GDM1 (cell line): ENCODE data around the gene LAD1.

Experiments
- DNase-seq: peaks from one replicate; lab custom pipeline; 2025; lab: John Stamatoyannopoulos, UW

LAD1 gene

GRCh38 chr1:201399018-201399351, at the start of gene LAD1:
Gene LAD1, minus strand, starts transcription at chr1:201399324. Its CDS starts 18 bp downstream, at chr1:201399306.
- DNase-seq: no peak

- DNase-seq: peak; percentile 41
Measured at GRCh38 chr1:201447903-201448871, 49.1 kb upstream of the LAD1 start.

GRCh38 chr1:201445310-201445709, 46.2 kb upstream of the LAD1 start:
- DNase-seq: no peak

GRCh38 chr1:201444792-201445191, 45.7 kb upstream of the LAD1 start:
- DNase-seq: no peak

- DNase-seq: no peak
Measured at GRCh38 chr1:201443747-201444146, 44.6 kb upstream of the LAD1 start.

- DNase-seq: no peak
Measured at GRCh38 chr1:201436969-201437368, 37.8 kb upstream of the LAD1 start.

- no peak for DNase-seq
Measured at GRCh38 chr1:201436393-201436792, 37.3 kb upstream of the LAD1 start.

- DNase-seq: no peak
Measured at GRCh38 chr1:201434266-201434665, 35.1 kb upstream of the LAD1 start.

GRCh38 chr1:201433609-201434008, 34.5 kb upstream of the LAD1 start:
- no peak for DNase-seq

GRCh38 chr1:201430776-201431175, 31.7 kb upstream of the LAD1 start:
- DNase-seq: no peak

GRCh38 chr1:201429736-201430501, 30.8 kb upstream of the LAD1 start:
- no peak for DNase-seq

- no peak for DNase-seq
Measured at GRCh38 chr1:201427963-201428362, 28.8 kb upstream of the LAD1 start.

GRCh38 chr1:201426479-201427310, 27.6 kb upstream of the LAD1 start:
- no peak for DNase-seq

- no peak for DNase-seq
Measured at GRCh38 chr1:201424146-201424545, 25.0 kb upstream of the LAD1 start.

- DNase-seq: no peak
Measured at GRCh38 chr1:201423655-201424054, 24.5 kb upstream of the LAD1 start.

- DNase-seq: no peak
Measured at GRCh38 chr1:201422436-201423030, 23.4 kb upstream of the LAD1 start.

GRCh38 chr1:201422026-201422425, 22.9 kb upstream of the LAD1 start:
- no peak for DNase-seq

- no peak for DNase-seq
Measured at GRCh38 chr1:201421041-201421440, 21.9 kb upstream of the LAD1 start.

GRCh38 chr1:201420608-201421002, 21.5 kb upstream of the LAD1 start:
- no peak for DNase-seq

GRCh38 chr1:201419746-201420607, 20.9 kb upstream of the LAD1 start:
- no peak for DNase-seq

- DNase-seq: no peak
Measured at GRCh38 chr1:201419256-201419655, 20.1 kb upstream of the LAD1 start.
